DMS79 treated with DMSO at 0.1 percent for 48 hours (cell line): ENCODE data around the gene CERKL.

Source experiments
- DNase-seq: peaks from one replicate; lab custom pipeline; 2025; lab: John Stamatoyannopoulos, UW

Gene CERKL

GRCh38 chr2:181677912-181678586 is 21.1 kb upstream of the CERKL start:
- no peak for DNase-seq

- DNase-seq, result no peak
Measured at GRCh38 chr2:181675254-181675653, 18.3 kb upstream of the CERKL start.

DNA sequence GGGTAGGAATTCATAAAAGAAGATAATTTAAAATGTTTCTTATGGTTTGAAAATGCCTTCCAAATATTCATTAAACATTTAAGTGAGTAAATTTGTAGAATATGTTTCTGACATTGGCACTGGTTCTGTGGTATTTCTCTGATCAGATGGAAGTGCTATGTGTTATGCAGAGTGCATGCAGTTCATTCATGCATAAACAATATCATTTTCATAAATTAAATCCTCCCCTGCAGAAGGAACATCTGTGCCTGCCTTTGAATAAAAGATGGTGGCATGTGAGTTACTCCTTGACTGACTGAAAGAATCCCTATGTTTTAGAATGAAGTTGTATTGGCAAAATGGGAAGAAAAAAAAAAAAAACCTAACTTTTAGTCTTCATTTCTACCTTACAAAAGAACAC is 17.6 kb upstream of the CERKL start:
- no peak for DNase-seq

DNA sequence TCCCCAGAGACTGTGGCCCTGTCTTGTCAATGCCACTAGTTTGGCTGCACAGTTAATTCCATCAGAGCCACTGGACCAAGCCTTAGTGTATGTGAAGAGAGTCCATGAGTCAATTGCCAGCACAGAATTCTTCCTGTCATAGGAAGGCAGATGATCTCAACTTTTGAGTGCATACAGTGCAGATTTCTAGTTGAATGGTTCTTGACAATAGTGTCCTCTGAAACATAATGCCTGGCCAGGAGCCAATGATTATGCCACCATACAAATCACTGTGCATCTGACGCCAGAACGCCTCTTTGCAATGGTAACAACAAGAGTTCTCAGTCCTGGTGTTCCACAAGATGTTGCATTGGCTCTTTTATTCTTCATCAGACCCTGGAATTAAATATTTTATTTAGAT is 16.3 kb upstream of the CERKL start:
- peak; percentile 47 for DNase-seq

- DNase-seq, result no peak
Measured at GRCh38 chr2:181672255-181673008, 15.5 kb upstream of the CERKL start.

- no peak for DNase-seq
Measured at GRCh38 chr2:181670632-181671031, 13.7 kb upstream of the CERKL start.

DNA sequence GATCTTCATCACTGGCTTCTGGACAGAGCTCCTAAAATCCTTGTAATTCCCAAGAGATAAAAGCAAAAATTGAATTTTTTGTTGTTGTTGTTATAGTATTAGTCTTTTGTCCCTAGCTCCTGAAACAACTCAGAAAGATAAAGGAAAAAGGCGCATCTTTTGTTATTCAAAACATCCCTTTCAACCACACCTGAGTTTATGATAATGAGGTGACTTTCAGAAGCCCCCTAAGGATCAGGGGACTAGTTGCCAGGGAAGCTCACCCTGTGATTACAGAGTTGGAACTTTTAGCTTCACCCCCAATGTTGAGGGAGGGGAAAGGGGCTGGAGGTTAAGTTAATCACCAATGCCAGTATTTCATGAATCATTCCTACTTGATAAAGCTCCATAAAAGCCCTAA is 10.3 kb upstream of the CERKL start:
- no peak for DNase-seq

DNA sequence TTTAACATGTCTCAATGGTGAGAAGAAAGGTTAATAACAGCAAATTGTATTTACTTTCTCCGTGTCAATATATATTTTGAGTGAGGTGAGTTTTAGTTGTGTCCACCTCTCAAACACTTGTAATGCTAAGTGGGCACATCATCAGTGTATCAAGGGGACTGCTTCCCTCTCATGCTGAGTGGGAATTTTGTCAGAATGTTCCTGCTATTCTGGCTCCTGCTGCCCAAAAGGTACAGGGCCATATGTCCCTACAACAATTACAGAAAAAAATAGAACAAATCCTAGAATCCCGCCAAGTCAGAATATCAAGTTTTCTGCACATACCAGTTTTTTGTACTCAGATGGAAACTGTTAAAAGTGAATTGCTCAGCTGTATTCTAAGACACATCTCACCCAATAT is 5.4 kb upstream of the CERKL start:
- peak; percentile 42 for DNase-seq

DNA sequence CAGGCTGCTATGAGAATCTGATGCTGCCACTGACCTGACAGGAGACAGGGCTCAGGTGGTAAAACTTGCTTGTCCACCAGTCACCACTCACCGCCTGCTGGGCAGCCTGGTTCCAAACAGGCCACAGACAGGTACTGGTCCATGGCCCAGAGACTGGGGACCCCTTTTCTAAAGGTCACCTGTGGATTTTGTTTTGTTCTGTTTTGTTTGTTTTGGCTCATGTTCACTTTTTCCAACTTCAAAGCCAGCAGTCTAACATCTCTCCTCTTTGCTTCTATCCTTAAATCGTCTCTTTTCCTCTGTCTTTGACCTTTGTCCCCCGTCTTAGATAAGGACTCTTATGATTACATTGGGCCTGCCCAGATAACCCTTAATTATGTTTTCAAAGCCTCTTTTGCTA is 3.3 kb upstream of the CERKL start:
- DNase-seq, result no peak

GRCh38 chr2:181658444-181658843 is 1.5 kb upstream of the CERKL start:
- DNase-seq, result peak; percentile 54

DNA sequence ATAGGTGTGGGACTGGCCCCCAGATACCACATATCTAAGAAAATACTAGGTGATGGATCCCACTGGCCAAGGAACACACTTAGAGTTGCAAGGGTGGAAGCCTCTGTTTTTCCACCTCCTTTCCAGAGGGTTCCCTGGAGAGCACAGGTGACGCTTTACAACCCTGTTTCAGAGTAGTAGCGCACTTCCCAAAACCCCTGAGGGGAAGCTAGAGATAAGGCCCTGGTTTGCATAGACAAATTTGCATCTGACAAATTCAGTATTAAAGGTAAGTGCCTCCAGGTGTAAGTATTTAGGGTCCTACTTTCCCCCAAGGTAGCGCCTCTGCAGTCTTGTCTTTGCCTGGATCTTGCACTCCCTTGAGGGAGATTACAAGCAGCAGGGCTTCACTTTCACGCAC is 474 bp upstream of the CERKL start:
- no peak for DNase-seq

DNA sequence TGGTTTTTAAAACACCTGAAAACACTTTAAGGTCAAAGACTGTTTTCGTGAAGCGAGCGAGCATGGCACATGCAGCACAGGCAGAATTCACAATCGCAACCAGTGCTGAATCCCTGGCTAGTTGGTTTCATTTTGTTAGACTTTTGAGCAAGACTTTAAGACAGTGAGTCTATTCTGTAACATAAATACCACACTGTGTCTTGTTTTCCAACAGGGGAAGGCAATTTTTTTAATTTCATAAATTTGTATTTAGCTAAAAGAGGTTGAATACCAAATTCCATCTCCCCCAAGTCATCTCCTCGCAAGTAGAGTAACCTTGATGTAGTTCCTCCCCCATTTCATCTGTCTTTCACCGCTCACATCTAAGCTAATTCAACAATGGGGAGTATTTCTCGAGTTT is 1.4 kb downstream of the CERKL start:
- peak; percentile 40 for DNase-seq

- DNase-seq, result peak; percentile 26
Measured at GRCh38 chr2:181649436-181649979, 7.4 kb downstream of the CERKL start.

GRCh38 chr2:181648478-181649155 is 8.3 kb downstream of the CERKL start:
- no peak for DNase-seq

- DNase-seq, result no peak
Measured at GRCh38 chr2:181646415-181646987, 10.4 kb downstream of the CERKL start.

- no peak for DNase-seq
Measured at GRCh38 chr2:181643151-181643550, 13.8 kb downstream of the CERKL start.

DNA sequence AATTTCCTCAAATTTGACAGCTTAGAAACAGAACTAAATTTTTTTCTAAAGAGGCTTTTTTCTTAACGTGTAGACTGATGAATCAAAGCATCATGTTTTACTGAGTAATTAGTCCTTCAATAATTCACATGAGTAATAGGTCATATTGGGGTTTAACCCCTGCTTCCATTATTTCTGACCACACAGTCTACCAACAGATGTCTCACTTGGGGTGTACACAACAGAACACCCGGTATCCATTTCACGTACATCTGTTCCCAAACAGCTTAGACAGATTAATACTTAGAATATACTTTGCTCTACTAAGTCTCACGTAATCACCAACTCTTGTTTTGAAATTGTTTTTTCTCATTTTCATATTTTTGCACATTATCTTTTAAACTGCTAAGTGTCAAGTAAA is 14.8 kb downstream of the CERKL start:
- DNase-seq, result no peak

DNA sequence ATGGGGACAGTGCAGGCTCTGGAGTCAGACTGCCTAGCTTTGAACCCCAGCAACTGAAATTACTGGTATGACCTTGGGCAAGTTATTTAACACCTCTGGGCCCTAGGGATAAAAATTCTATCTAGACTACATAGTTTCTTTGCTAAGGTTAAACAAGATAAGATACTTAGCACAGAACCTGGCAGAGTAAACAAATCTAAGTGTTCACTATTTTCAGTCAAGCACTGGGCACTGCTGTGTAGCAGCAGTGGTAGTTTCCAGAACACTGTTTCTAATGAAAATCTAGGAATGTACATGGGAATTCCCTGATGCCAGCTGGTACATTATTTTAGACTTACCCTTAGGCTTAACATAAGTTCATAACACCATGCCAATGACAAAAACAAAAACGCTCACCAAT is 17.2 kb downstream of the CERKL start:
- DNase-seq, result no peak

GRCh38 chr2:181632733-181633401 is 24.0 kb downstream of the CERKL start:
- no peak for DNase-seq

GRCh38 chr2:181628590-181629585 is 28.0 kb downstream of the CERKL start:
- no peak for DNase-seq

DNA sequence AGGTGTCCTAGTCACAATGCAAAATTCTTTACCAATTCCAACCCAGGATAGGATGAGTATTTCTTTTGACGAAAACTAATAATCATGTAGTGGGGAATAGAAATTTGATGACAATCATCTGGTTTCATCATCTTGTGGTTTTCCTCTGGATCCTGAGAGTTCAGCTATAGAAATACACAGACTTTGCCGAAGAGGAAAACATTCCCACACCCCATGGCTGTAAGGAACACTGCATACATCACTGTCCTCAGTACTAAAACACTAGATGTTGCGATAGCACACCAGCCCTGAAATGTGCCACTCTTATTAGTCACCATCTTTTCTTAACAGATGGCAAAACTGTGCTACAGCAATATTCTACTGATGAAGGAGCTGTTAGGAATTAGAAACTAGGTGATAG is 29.4 kb downstream of the CERKL start:
- DNase-seq, result no peak
